WTC11 (cell line): ENCODE data around the gene ATP11A. TPM values are rescaled to one million over a fixed set of nuclear protein-coding genes. Genes with fewer than 3 reads are reported as not detected.

Experiments
- ATAC-seq: fragments of 200-7000 bp; cut with Tn5 transposase; 2 replicates; pipeline ENCODE4 v1.10.0; 2021; ENCODE audit warnings: mild to moderate bottlenecking, moderate library complexity
- CTCF ChIA-PET: fragments of 300-600 bp; sonication (Branson Sonifier 250); formaldehyde crosslinking; loops from one replicate; lab custom pipeline; 2021; ENCODE audit warnings: antibody characterized with exemption; lab: Charles Lee
- POLR2A ChIA-PET: fragments of 350-600 bp; sonication (Branson Sonifier 250); formaldehyde crosslinking; loops from one replicate; lab custom pipeline; 2021; ENCODE audit warnings: antibody characterized with exemption; lab: Charles Lee
- DNase-seq: peaks from one replicate; pipeline ENCODE4 v3.0.0; 2021; ENCODE audit warnings: low spot score
- H3K27ac Mint-ChIP-seq: 2 replicates; pipeline ENCODE4 v1.8.0; 2021; ENCODE audit warnings: mixed read lengths
- H3K27me3 Mint-ChIP-seq: 2 replicates; pipeline ENCODE4 v1.8.0; 2021; ENCODE audit warnings: low read depth, mild to moderate bottlenecking, moderate library complexity, mixed read lengths
- H3K36me3 Mint-ChIP-seq: 2 replicates; pipeline ENCODE4 v1.8.0; 2021; ENCODE audit warnings: mixed read lengths
- H3K4me1 Mint-ChIP-seq: 2 replicates; pipeline ENCODE4 v1.8.0; 2022; ENCODE audit warnings: mixed read lengths
- H3K4me3 Mint-ChIP-seq: 2 replicates; pipeline ENCODE4 v1.8.0; 2021; ENCODE audit warnings: mild to moderate bottlenecking, moderate library complexity, mixed read lengths
- H3K9me3 Mint-ChIP-seq: 2 replicates; pipeline ENCODE4 v1.8.0; 2021; ENCODE audit warnings: mixed read lengths
- ATF6 ChIP-seq: sonication (generic); formaldehyde crosslinking; IDR thresholded peaks from 2 replicates; pipeline ENCODE4 v1.8.1; 2023; ENCODE audit warnings: mild to moderate bottlenecking, missing genetic modification reagents
- CREB1 ChIP-seq: sonication (generic); formaldehyde crosslinking; IDR thresholded peaks from 2 replicates; pipeline ENCODE4 v1.8.0; 2023; ENCODE audit warnings: mild to moderate bottlenecking, missing genetic modification reagents
- E2F1 ChIP-seq: sonication (generic); formaldehyde crosslinking; IDR thresholded peaks from 2 replicates; pipeline ENCODE4 v1.8.0; 2022; ENCODE audit warnings: mild to moderate bottlenecking, missing genetic modification reagents
- E2F4 ChIP-seq: sonication (generic); formaldehyde crosslinking; IDR thresholded peaks from 2 replicates; pipeline ENCODE4 v1.8.1; 2022; ENCODE audit warnings: low read depth, mild to moderate bottlenecking, moderate library complexity, missing genetic modification reagents, borderline replicate concordance
- ETV6 ChIP-seq: sonication (generic); formaldehyde crosslinking; IDR thresholded peaks from 2 replicates; pipeline ENCODE4 v1.8.1; 2022; ENCODE audit warnings: mild to moderate bottlenecking, missing genetic modification reagents
- FOXP1 ChIP-seq: sonication (generic); formaldehyde crosslinking; IDR thresholded peaks from 2 replicates; pipeline ENCODE4 v1.8.0; 2022; ENCODE audit warnings: missing genetic modification reagents, mild to moderate bottlenecking, moderate library complexity, borderline replicate concordance
- GRHL2 ChIP-seq: fragments of 250-450 bp; sonication (Bioruptor Pico); IDR thresholded peaks from 2 replicates; pipeline ENCODE4 v1.8.0; 2022; ENCODE audit warnings: mild to moderate bottlenecking, moderate library complexity; ENCODE audit not compliant: insufficient replicate concordance, severe bottlenecking
- HMGA2 ChIP-seq: fragments of 250-450 bp; sonication (Bioruptor Pico); IDR thresholded peaks from 2 replicates; pipeline ENCODE4 v1.4.0; 2021; ENCODE audit warnings: mild to moderate bottlenecking, moderate library complexity
- HMGXB4 ChIP-seq: sonication (generic); formaldehyde crosslinking; IDR thresholded peaks from 2 replicates; pipeline ENCODE4 v1.8.1; 2023; ENCODE audit warnings: mild to moderate bottlenecking, moderate library complexity, missing genetic modification reagents
- MAX ChIP-seq: sonication (generic); formaldehyde crosslinking; IDR thresholded peaks from 2 replicates; pipeline ENCODE4 v1.8.0; 2022; ENCODE audit warnings: mild to moderate bottlenecking, missing genetic modification reagents
- MLX ChIP-seq: sonication (generic); formaldehyde crosslinking; IDR thresholded peaks from 2 replicates; pipeline ENCODE4 v1.8.1; 2023; ENCODE audit warnings: mild to moderate bottlenecking, missing genetic modification reagents, moderate library complexity
- NFYB ChIP-seq: sonication (generic); formaldehyde crosslinking; conservative IDR thresholded peaks from 2 replicates; pipeline ENCODE4 v1.8.0; 2022; ENCODE audit warnings: low read depth, missing genetic modification reagents
- OVOL2 ChIP-seq: fragments of 250-450 bp; sonication (Bioruptor Pico); IDR thresholded peaks from 2 replicates; pipeline ENCODE4 v1.9.0; 2021; ENCODE audit warnings: mild to moderate bottlenecking, borderline replicate concordance
- PRDM15 ChIP-seq: sonication (generic); formaldehyde crosslinking; IDR thresholded peaks from 2 replicates; pipeline ENCODE4 v1.8.0; 2022; ENCODE audit warnings: missing genetic modification reagents
- SMAD3 ChIP-seq: sonication (generic); formaldehyde crosslinking; IDR thresholded peaks from 2 replicates; pipeline ENCODE4 v1.8.0; 2022; ENCODE audit warnings: missing genetic modification reagents, mild to moderate bottlenecking, borderline replicate concordance
- TEAD1 ChIP-seq: sonication (generic); formaldehyde crosslinking; IDR thresholded peaks from 2 replicates; pipeline ENCODE4 v1.8.0; 2022; ENCODE audit warnings: mild to moderate bottlenecking, missing genetic modification reagents
- ZBTB21 ChIP-seq: sonication (generic); formaldehyde crosslinking; IDR thresholded peaks from 2 replicates; pipeline ENCODE4 v1.8.1; 2023; ENCODE audit warnings: mild to moderate bottlenecking, missing genetic modification reagents, borderline replicate concordance
- ZBTB43 ChIP-seq: sonication (generic); formaldehyde crosslinking; IDR thresholded peaks from 2 replicates; pipeline ENCODE4 v1.8.1; 2023; ENCODE audit warnings: mild to moderate bottlenecking, missing genetic modification reagents
- ZMAT4 ChIP-seq: fragments of 250-450 bp; sonication (Bioruptor Pico); IDR thresholded peaks from 2 replicates; pipeline ENCODE4 v1.9.0; 2021; ENCODE audit warnings: mild to moderate bottlenecking
- ZNF396 ChIP-seq: fragments of 250-450 bp; sonication (Bioruptor Pico); IDR thresholded peaks from 2 replicates; pipeline ENCODE4 v1.8.0; 2021; ENCODE audit warnings: mild to moderate bottlenecking, moderate library complexity, borderline replicate concordance
- total RNA-seq: library from RNA; stranded (reverse); gene quantifications from 3 replicates; pipeline ENCODE4 v1.2.3, GENCODE V29; 2021

Gene ATP11A
- total RNA-seq, 1 experiment from 2014 or later = 100 TPM

- TF ChIP-seq HMGXB4 (CRISPR knock-in tag) (no peak), OVOL2 (CRISPR knock-in tag) (no peak)
Measured at GRCh38 chr13:112832811-112833210, 143.0 kb downstream of the ATP11A start (continued).

- ChIA-PET POLR2A (no interaction called here), CTCF (no interaction called here)
- TF ChIP-seq GRHL2 (CRISPR knock-in tag) = no peak
- no peak for TF ChIP-seq FOXP1 (CRISPR knock-in tag)
- TF ChIP-seq ZBTB21 = no peak
- TF ChIP-seq TEAD1 (CRISPR knock-in tag) = no peak
- no peak for TF ChIP-seq E2F1
- no peak for TF ChIP-seq MAX (CRISPR knock-in tag)
- TF ChIP-seq ATF6 (CRISPR knock-in tag) = no peak
- TF ChIP-seq HMGA2 (CRISPR knock-in tag) = no peak
- no peak for TF ChIP-seq NFYB (CRISPR knock-in tag)
- no peak for TF ChIP-seq E2F4 (CRISPR knock-in tag)
- TF ChIP-seq SMAD3 (CRISPR knock-in tag) = no peak
- no peak for TF ChIP-seq ZMAT4 (CRISPR knock-in tag)
- TF ChIP-seq MLX = no peak
- no peak for TF ChIP-seq ZBTB43 (CRISPR knock-in tag)
- no peak for TF ChIP-seq ETV6 (CRISPR knock-in tag)
- no peak for TF ChIP-seq CREB1 (CRISPR knock-in tag)
- no peak for TF ChIP-seq PRDM15
- no peak for TF ChIP-seq ZNF396
- no peaks in the 10 kb centered on the region for H3K9me3 Mint-ChIP-seq
- H3K27me3 Mint-ChIP-seq = no peaks in the 10 kb centered on the region
- no peak overlapping the region for H3K4me3 Mint-ChIP-seq
- DNase-seq = no peak
- H3K4me1 Mint-ChIP-seq = no peaks in the 10 kb centered on the region
- peaks cover 79% of the 10 kb centered on the region for H3K36me3 Mint-ChIP-seq
- ATAC-seq = no peak
- no peak overlapping the region for H3K27ac Mint-ChIP-seq
Measured at GRCh38 chr13:112833551-112834257, 143.9 kb downstream of the ATP11A start.
